HUDEP-2 (cell line): ENCODE data around the gene CHD6.

ENCODE experiments used
- DNase-seq, 76 experiments: peaks; one replicate each; lab custom pipeline; 2025; ENCODE audit not compliant: unreplicated experiment in 76 of 76; lab: John Stamatoyannopoulos, UW

Gene CHD6

GRCh38 chr20:41617902-41618806 is at the start of gene CHD6:
CHD6 (minus strand) TSS chr20:41618377; CDS start chr20:41551337, 67,040 bp downstream.
- DNase-seq = peak in 75 of 76 experiments; percentile 58 to 100 (median 98)

- peak in 1 of 76 experiments; percentile 13 for DNase-seq
These were observed 46.4 kb upstream of the CHD6 start for GRCh38 chr20:41664584-41664983.

- no peak for DNase-seq
These were observed 39.5 kb upstream of the CHD6 start for GRCh38 chr20:41657655-41658054.

GRCh38 chr20:41655962-41656618 is 37.9 kb upstream of the CHD6 start:
- no peak for DNase-seq

GRCh38 chr20:41654884-41655283 is 36.7 kb upstream of the CHD6 start:
- peak in 10 of 76 experiments; percentile 1 to 33 (median 12) for DNase-seq

GRCh38 chr20:41654292-41654691 is 36.1 kb upstream of the CHD6 start:
- DNase-seq = no peak

- DNase-seq = no peak
These were observed 32.2 kb upstream of the CHD6 start for GRCh38 chr20:41650231-41650948.

- no peak for DNase-seq
These were observed 31.3 kb upstream of the CHD6 start for GRCh38 chr20:41649489-41649888.

- no peak for DNase-seq
These were observed 27.2 kb upstream of the CHD6 start for GRCh38 chr20:41645372-41645771.

- DNase-seq = peak in 69 of 76 experiments; percentile 9 to 75 (median 41)
These were observed 25.3 kb upstream of the CHD6 start for GRCh38 chr20:41643504-41643938.

- DNase-seq = no peak
These were observed 21.5 kb upstream of the CHD6 start for GRCh38 chr20:41639630-41640029.

- DNase-seq = no peak
These were observed 20.3 kb upstream of the CHD6 start for GRCh38 chr20:41638456-41638855.

GRCh38 chr20:41635158-41635557 is 17.0 kb upstream of the CHD6 start:
- no peak for DNase-seq

GRCh38 chr20:41632896-41633295 is 14.7 kb upstream of the CHD6 start:
- no peak for DNase-seq

- no peak for DNase-seq
These were observed 13.6 kb upstream of the CHD6 start for GRCh38 chr20:41631826-41632225.

- DNase-seq = no peak
These were observed 12.7 kb upstream of the CHD6 start for GRCh38 chr20:41630846-41631245.

GRCh38 chr20:41627611-41628244 is 9.6 kb upstream of the CHD6 start:
- no peak for DNase-seq

GRCh38 chr20:41627001-41627495 is 8.9 kb upstream of the CHD6 start:
- no peak for DNase-seq

- DNase-seq = no peak
These were observed 5.6 kb upstream of the CHD6 start for GRCh38 chr20:41623625-41624375.

GRCh38 chr20:41622584-41622983 is 4.4 kb upstream of the CHD6 start:
- no peak for DNase-seq
